Progenitor cell of endocrine pancreas (in vitro differentiated cells): ENCODE results near the gene NUP62CL. TPM values are rescaled to one million over a fixed set of nuclear protein-coding genes. Genes with fewer than 3 reads are reported as not detected.

Source experiments
- DNase-seq: peaks from one replicate; pipeline ENCODE4 v3.0.0; 2021; ENCODE audit warnings: low spot score; ENCODE audit not compliant: unreplicated experiment
- H3K27ac Mint-ChIP-seq: 2 replicates; pipeline ENCODE4 v1.8.0; 2021; ENCODE audit warnings: mild to moderate bottlenecking, moderate library complexity, mixed read lengths
- H3K27me3 Mint-ChIP-seq: 2 replicates; pipeline ENCODE4 v1.8.0; 2021; ENCODE audit warnings: mixed read lengths
- H3K36me3 Mint-ChIP-seq: 2 replicates; pipeline ENCODE4 v1.8.0; 2022; ENCODE audit warnings: mixed read lengths; ENCODE audit not compliant: insufficient read depth
- H3K4me1 Mint-ChIP-seq: 2 replicates; pipeline ENCODE4 v1.8.0; 2021; ENCODE audit warnings: low read depth, mixed read lengths
- H3K4me3 Mint-ChIP-seq: 2 replicates; pipeline ENCODE4 v1.8.0; 2021; ENCODE audit warnings: low read depth, mild to moderate bottlenecking, moderate library complexity, mixed read lengths
- H3K9me3 Mint-ChIP-seq: 2 replicates; pipeline ENCODE4 v1.8.0; 2021; ENCODE audit warnings: low read depth, mixed read lengths
- total RNA-seq: library from RNA; stranded (reverse); gene quantifications from 2 replicates; pipeline ENCODE4 v1.2.1, GENCODE V29; 2021
- TF ChIP-seq, protein P1 (sequence below): fragments of 200-600 bp; sonication (generic); IDR thresholded peaks from one replicate; pipeline ENCODE4 v1.5.0; 2021; ENCODE audit warnings: antibody characterized with exemption, mild to moderate bottlenecking; ENCODE audit not compliant: unreplicated experiment

The NUP62CL gene
- total RNA-seq, 1 donor from 2014 or later, result 16.4 TPM

DNA sequence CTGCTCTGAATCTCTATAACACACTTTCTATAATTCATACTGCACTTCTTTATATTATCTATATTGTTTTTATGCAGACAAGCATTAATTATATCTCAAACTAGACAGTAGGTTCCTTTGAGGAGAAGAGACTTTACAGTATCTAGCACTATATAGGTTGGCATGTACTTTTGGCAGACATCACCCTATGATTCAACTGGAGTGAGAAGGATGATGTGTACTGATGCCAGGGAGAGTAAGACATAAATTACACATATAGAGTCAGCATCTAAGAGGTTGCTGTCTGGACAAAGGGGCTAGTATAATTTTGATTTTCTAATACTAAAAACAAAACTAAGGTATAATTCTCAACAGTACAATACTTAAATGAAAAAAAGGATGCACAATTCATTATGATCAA, 82.5 kb downstream of the NUP62CL start:
- TF ChIP-seq, protein P1, sequence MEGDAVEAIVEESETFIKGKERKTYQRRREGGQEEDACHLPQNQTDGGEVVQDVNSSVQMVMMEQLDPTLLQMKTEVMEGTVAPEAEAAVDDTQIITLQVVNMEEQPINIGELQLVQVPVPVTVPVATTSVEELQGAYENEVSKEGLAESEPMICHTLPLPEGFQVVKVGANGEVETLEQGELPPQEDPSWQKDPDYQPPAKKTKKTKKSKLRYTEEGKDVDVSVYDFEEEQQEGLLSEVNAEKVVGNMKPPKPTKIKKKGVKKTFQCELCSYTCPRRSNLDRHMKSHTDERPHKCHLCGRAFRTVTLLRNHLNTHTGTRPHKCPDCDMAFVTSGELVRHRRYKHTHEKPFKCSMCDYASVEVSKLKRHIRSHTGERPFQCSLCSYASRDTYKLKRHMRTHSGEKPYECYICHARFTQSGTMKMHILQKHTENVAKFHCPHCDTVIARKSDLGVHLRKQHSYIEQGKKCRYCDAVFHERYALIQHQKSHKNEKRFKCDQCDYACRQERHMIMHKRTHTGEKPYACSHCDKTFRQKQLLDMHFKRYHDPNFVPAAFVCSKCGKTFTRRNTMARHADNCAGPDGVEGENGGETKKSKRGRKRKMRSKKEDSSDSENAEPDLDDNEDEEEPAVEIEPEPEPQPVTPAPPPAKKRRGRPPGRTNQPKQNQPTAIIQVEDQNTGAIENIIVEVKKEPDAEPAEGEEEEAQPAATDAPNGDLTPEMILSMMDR, result no peak
- Mint-ChIP-seq H3K9me3 (peaks cover 4% of the 10 kb centered on the region), H3K4me1 (no peaks in the 10 kb centered on the region), H3K4me3 (no peak overlapping the region), H3K27me3 (no peaks in the 10 kb centered on the region), H3K27ac (no peak overlapping the region), H3K36me3 (no peaks in the 10 kb centered on the region)
- DNase-seq, result no peak

DNA sequence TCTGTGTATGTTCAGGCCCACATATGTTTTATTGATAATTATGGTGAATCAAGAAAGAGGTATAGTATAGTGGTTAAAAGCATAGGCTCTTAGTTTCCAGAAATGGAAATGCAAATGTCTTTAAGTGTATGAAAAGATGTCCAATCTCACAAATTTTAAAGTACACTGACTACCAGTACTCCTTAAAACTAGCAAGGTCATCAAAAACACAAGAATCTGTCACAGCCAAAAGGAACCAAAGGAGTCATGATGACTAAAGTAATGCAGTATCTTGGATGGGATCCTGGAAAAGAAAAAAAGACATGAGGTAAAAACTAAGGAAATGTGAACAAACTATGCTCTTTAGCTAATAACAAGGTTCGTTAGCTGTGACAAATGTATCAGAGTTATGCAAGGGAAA, 87.0 kb downstream of the NUP62CL start:
- Mint-ChIP-seq H3K27ac (no peak overlapping the region), H3K9me3 (peaks cover 12% of the 10 kb centered on the region), H3K27me3 (no peaks in the 10 kb centered on the region), H3K36me3 (peaks cover 7% of the 10 kb centered on the region), H3K4me1 (peaks cover 7% of the 10 kb centered on the region), H3K4me3 (peak overlapping the region; percentile 95)
- TF ChIP-seq, protein P1, result no peak
- DNase-seq, result no peak

DNA sequence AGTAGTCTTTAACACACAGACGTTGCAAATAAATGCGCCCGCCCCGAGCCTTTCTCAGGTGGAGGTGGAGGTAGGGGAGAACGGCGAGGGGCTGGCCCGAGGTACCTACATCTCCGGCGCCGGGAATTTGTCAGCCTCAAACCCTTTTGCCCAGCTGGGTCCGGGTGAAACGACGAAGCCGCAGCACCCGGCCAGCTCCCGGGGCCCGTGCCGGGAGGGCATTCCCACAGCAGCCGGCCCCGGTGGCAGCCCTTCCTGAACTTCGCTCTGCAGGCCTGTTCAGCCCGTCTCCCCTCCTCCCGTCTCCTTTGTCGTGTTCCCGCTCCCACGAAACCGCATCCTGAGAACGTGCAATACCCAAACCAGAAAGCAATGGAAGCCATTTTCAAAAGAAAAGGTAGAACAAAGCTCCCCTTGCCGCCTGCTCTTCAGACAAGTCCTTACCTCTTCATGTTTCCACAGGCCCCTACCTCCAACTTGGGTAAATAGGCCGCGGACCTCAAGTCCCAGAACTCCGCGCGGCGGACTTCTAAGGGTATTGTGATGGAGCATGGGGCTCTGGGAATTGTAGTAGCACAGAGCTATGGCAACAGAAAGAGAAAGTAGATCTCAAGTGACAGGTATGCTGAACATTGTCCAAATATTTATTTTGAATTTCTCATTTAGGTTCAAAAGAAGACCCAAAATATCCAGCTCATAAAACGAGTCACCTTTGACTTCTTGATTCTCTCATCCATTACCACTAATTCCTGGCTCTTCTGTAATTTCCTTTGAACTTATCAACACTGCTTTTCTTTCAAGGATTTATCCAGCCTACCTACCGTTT, 87.7 kb downstream of the NUP62CL start, which contains the start of gene RBM41:
Gene RBM41, minus strand, starts transcription at position 501 of the 826 bp plus-strand sequence. Its CDS starts 49 bp downstream, at position 452.
- H3K27me3 Mint-ChIP-seq, result no peaks in the 10 kb centered on the region
- peaks cover 14% of the 10 kb centered on the region for H3K36me3 Mint-ChIP-seq
- peak; percentile 23 for DNase-seq
- peaks cover 7% of the 10 kb centered on the region for H3K4me1 Mint-ChIP-seq
- peaks cover 18% of the 10 kb centered on the region for H3K9me3 Mint-ChIP-seq
- peak within 1 kb of the TSS; percentile 95 for H3K4me3 Mint-ChIP-seq
- TF ChIP-seq, protein P1, result no peak
- H3K27ac Mint-ChIP-seq, result peak within 1 kb of the TSS; percentile 100

DNA sequence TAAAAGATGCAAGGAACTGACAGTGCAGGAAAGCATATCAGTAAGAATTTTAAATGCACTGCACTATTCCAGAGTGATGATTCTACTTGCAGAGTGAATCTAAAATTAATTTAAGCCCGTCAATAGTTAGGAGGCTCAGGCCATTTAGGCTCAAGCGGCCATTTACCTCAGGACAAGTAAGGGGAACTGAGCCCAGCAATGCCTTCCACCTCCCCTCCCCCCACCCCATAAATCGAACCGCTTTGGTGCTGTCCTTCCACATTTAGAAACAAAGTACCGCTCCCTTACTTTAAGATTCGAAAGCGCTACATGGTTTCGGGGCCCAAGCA, 88.3 kb downstream of the NUP62CL start:
- Mint-ChIP-seq H3K36me3 (peaks cover 17% of the 10 kb centered on the region), H3K9me3 (peaks cover 18% of the 10 kb centered on the region), H3K27me3 (no peaks in the 10 kb centered on the region), H3K27ac (peak overlapping the region; percentile 100), H3K4me1 (peaks cover 7% of the 10 kb centered on the region), H3K4me3 (peak overlapping the region; percentile 95)
- TF ChIP-seq, protein P1, result no peak
- no peak for DNase-seq

DNA sequence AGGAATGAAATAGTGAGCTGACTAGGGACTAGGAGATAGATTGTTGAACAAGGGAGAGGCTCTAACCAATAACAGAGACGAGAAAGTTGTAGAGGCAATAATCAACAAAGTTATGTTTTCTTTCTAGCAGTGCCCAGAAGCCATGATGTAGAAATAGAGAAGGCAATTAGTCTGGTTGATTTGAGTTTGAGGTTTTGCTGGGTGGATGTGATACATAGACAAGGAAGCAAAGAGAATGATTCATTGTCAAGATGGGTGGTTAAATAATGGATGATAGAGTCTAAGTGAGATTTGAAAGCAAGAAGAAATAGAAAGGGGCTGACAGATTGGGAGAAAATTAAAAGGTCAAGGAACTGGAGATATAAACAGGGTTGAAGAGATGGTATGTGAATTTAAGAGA, 98.8 kb downstream of the NUP62CL start:
- Mint-ChIP-seq H3K27me3 (no peaks in the 10 kb centered on the region), H3K9me3 (peaks cover 22% of the 10 kb centered on the region), H3K4me1 (no peaks in the 10 kb centered on the region), H3K27ac (no peak overlapping the region), H3K4me3 (no peak overlapping the region), H3K36me3 (peaks cover 30% of the 10 kb centered on the region)
- no peak for DNase-seq
- TF ChIP-seq, protein P1, result no peak
